GM12878 (cell line): Measurements from ENCODE around the gene SLC36A1. TPM values are rescaled to one million over a fixed set of nuclear protein-coding genes. Genes with fewer than 3 reads are reported as not detected.
A peak's percentile ranks its signal among the peaks of the same experiment; 100 is the strongest.

Source experiments
- ATAC-seq: fragments of 200-7000 bp; cut with Tn5 transposase; 3 replicates; pipeline ENCODE4 v1.9.1; 2020; ENCODE audit warnings: mild to moderate bottlenecking, moderate library complexity
- BruUV-seq: library from RNA; stranded (reverse); fragments of 400-500 nt; replicated peaks from 2 replicates; lab custom pipeline; 2021; lab: Mats Ljungman, UMichigan
- CTCF ChIA-PET: fragments of 300-600 bp; sonication (Branson Sonifier 250); formaldehyde crosslinking; extraction: SDS; loops from one replicate; lab custom pipeline; 2021; ENCODE audit warnings: inconsistent platforms; lab: Yijun Ruan, JAX
- POLR2A ChIA-PET: fragments of 350-600 bp; formaldehyde crosslinking; extraction: SDS; loops from one replicate; lab custom pipeline; 2021; ENCODE audit warnings: inconsistent platforms; lab: Charles Lee
- RAD21 ChIA-PET: fragments of 300-600 bp; sonication (Branson Sonifier 250); formaldehyde crosslinking; loops from one replicate; lab custom pipeline; 2023; ENCODE audit warnings: antibody characterized with exemption; ENCODE audit not compliant: unreplicated experiment; lab: Charles Lee
- SMC1A ChIA-PET: fragments of 300-600 bp; sonication (Branson Sonifier 250); formaldehyde crosslinking; loops from one replicate; lab custom pipeline; 2023; ENCODE audit not compliant: unreplicated experiment, uncharacterized antibody; lab: Charles Lee
- DNase-seq: peaks from one replicate; pipeline ENCODE4 v3.0.0-alpha.2; 2011; ENCODE audit warnings: low read depth, low spot score
- FAIRE-seq: peaks from 3 replicates; lab custom pipeline; 2011; peaks lifted over from hg19 to GRCh38; lab: Jason Lieb, UNC
- H2AFZ ChIP-seq: 2 replicates; pipeline ENCODE4 v1.6.0; 2011; ENCODE audit warnings: low read depth, low read length, control low read depth; ENCODE audit not compliant: control insufficient read depth
- H3K27ac ChIP-seq: 2 replicates; pipeline ENCODE4 v1.5.1; 2011; ENCODE audit warnings: control low read depth; ENCODE audit not compliant: control insufficient read depth, insufficient read depth
- H3K27me3 ChIP-seq, 2 experiments: replicated peaks in 1 of 2; 2 replicates each; pipeline versions ENCODE4 v1.6.0 to v1.6.1; 2011; ENCODE audit warnings: low read length in 1 of 2; ENCODE audit not compliant: control insufficient read depth in 2 of 2, insufficient read depth in 2 of 2
- H3K36me3 ChIP-seq, 2 experiments: 2 replicates each; pipeline ENCODE4 v1.5.1; 2011; ENCODE audit warnings: low read length in 1 of 2; ENCODE audit not compliant: control insufficient read depth in 2 of 2, insufficient read depth in 2 of 2
- H3K4me1 ChIP-seq: 2 replicates; pipeline ENCODE4 v1.6.1; 2011; ENCODE audit warnings: mild to moderate bottlenecking, low read length, moderate library complexity, mixed read lengths; ENCODE audit not compliant: control insufficient read depth, insufficient read depth
- H3K4me2 ChIP-seq: 2 replicates; pipeline ENCODE4 v1.6.0; 2011; ENCODE audit warnings: control low read depth; ENCODE audit not compliant: control insufficient read depth, insufficient read depth
- H3K4me3 ChIP-seq: fragments of 200-600 bp; sonication (generic); 2 replicates; pipeline ENCODE4 v1.5.1; 2016
- H3K79me2 ChIP-seq: 2 replicates; pipeline ENCODE4 v1.6.0; 2011; ENCODE audit warnings: low read length; ENCODE audit not compliant: control insufficient read depth, insufficient read depth
- H3K9ac ChIP-seq: 2 replicates; pipeline ENCODE4 v1.8.0; 2011; ENCODE audit warnings: low read length, control low read depth, mixed read lengths; ENCODE audit not compliant: control insufficient read depth, insufficient read depth
- H3K9me3 ChIP-seq: replicated peaks from 3 replicates; pipeline ENCODE4 v1.5.1; 2011; ENCODE audit warnings: mild to moderate bottlenecking, low read length; ENCODE audit not compliant: control insufficient read depth, insufficient read depth
- H4K20me1 ChIP-seq: 2 replicates; pipeline ENCODE4 v1.6.0; 2011; ENCODE audit not compliant: control insufficient read depth, insufficient read depth
- CEBPB ChIP-seq, 2 experiments: fragments of 150-350 bp in 1 of 2; IDR thresholded peaks; 2 replicates each; pipeline ENCODE4 v1.6.1; 2012 to 2014; ENCODE audit warnings: low read depth in 2 of 2, low read length in 2 of 2, borderline replicate concordance in 1 of 2, inconsistent platforms in 1 of 2
- CTCF ChIP-seq, 3 experiments: IDR thresholded peaks in 2 of 3; conservative IDR thresholded peaks in 1 of 3; 2 replicates each; pipeline ENCODE4 v1.5.1; 2011; ENCODE audit warnings: low read depth in 3 of 3, low read length in 3 of 3, mild to moderate bottlenecking in 3 of 3, control low read depth in 2 of 3, moderate library complexity in 2 of 3, inconsistent platforms in 1 of 3, mixed read lengths in 1 of 3; ENCODE audit not compliant: control insufficient read depth in 2 of 3, insufficient read depth in 1 of 3; ENCODE audit errors: extremely low read depth in 1 of 3
- PAX8 ChIP-seq: fragments of 450-650 bp; IDR thresholded peaks from 2 replicates; pipeline ENCODE4 v1.6.1; 2017; ENCODE audit warnings: mild to moderate bottlenecking, moderate library complexity
- WGBS: methylation state at CpG from one replicate; pipeline ENCODE4 v1.1.6; 2016; ENCODE audit warnings: low lambda C conversion rate; ENCODE audit not compliant: insufficient replicate concordance, insufficient coverage; ENCODE audit errors: missing lambda C conversion rate; 5-methylcytosine and 5-hydroxymethylcytosine counted together
- in situ Hi-C: fragments of 300-500 bp; cut with MboI; formaldehyde crosslinking; loops from 9 replicates; pipeline ENCODE4 v1.14.3; 2018; ENCODE audit warnings: mixed read lengths
- intact Hi-C: fragments of 100-400 bp; cut with micrococcal nuclease; formaldehyde crosslinking; loops from one replicate; pipeline ENCODE4 v1.14.2; 2022; ENCODE audit not compliant: unreplicated experiment
- polyA plus RNA-seq, 11 experiments: library from polyadenylated mRNA; depleted of rRNA in 4 of 11; unstranded in 6 of 11; stranded (reverse) in 5 of 11; fragments of >200 nt; fragmentation: Nextera tagmentation in 4 of 11; fragmentation: Illumina TruSeq in 1 of 11; extraction: Ambion mirVana in 4 of 11; extraction: Trizol in 1 of 11; gene quantifications; 1 replicate in 1 of 11; 2 replicates in 10 of 11; pipeline versions ENCODE4 v1.2.1 to v1.2.3, GENCODE V29; 2011 to 2016; ENCODE audit warnings: inconsistent platforms in 2 of 11, missing spikeins in 2 of 11, low read depth in 1 of 11
- total RNA-seq, 4 experiments: library from RNA; depleted of rRNA in 3 of 4; stranded (reverse); fragments of >200 nt in 3 of 4; fragmentation: Illumina TruSeq in 1 of 4; extraction: Trizol in 1 of 4; gene quantifications; 2 replicates each; pipeline versions ENCODE4 v1.2.1 to v1.2.3, GENCODE V29; 2013 to 2021
- TF ChIP-seq, protein P1 (sequence below): fragments of 450-650 bp; IDR thresholded peaks from 2 replicates; pipeline ENCODE4 v1.6.1; 2017; ENCODE audit warnings: mild to moderate bottlenecking, moderate library complexity
- TF ChIP-seq, protein P2 (sequence below): IDR thresholded peaks from 2 replicates; pipeline ENCODE4 v1.6.1; 2011; ENCODE audit warnings: low read depth, low read length, improper control_type of control experiment, borderline replicate concordance
- TF ChIP-seq, protein P3 (sequence below): IDR thresholded peaks from 2 replicates; pipeline ENCODE4 v1.6.1; 2012; ENCODE audit warnings: low read depth, low read length, improper control_type of control experiment

Gene SLC36A1
- total and polyA plus RNA-seq, 10 of the 15 experiments (the other 5 are each of a cell fraction or from before 2014, with no cell fraction given): 0.50 to 8.2 (median 3.5) TPM

DNA sequence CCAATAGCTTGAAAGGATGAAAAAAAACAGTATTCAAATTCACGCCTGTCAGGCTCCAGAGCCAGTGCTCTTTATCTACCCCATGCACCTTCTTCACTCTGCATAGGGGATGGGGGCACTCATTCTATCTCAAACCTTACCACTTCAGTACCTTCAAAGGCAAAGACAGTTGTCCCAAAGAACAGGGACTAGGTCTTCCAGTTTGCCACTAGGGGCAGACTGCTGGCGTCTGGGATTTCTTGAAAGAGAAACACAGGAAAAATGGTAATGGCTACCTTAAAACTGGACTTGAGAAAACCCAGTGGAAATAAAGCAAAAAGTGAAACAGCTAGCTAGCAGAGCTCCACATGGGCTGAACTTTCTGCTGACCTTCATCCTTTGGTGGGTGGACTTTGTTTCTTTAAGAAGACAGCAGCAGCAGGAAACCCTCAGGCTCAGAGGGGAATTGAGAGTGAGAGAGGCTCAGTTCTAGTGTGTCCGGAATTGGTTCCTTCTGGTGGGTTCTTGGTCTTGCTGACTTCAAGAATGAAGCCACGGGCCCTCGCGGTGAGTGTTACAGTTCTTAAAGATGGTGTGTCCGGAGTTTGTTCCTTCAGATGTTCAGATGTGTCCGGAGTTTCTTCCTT is 41.0 kb upstream of the SLC36A1 start:
- Histone ChIP-seq H3K9me3 (no peaks in the 10 kb centered on the region), H4K20me1 (no peaks in the 10 kb centered on the region), H3K27ac (no peak overlapping the region), H3K4me3 (no peak overlapping the region), H3K79me2 (no peaks in the 10 kb centered on the region), H3K36me3 (no peaks in the 10 kb centered on the region), H3K9ac (no peak overlapping the region), H2AFZ (no peak overlapping the region), H3K4me2 (no peak overlapping the region), H3K27me3 (no peaks in the 10 kb centered on the region; a peak in 1 of 4 replicates), H3K4me1 (no peaks in the 10 kb centered on the region)
- TF ChIP-seq CEBPB (IDR thresholded peaks at IDR 0.05; ENCODE audit: borderline replicate concordance in 1 of 2, low read depth in 2 of 2, low read length in 2 of 2): no peak
- TF ChIP-seq, protein P1, sequence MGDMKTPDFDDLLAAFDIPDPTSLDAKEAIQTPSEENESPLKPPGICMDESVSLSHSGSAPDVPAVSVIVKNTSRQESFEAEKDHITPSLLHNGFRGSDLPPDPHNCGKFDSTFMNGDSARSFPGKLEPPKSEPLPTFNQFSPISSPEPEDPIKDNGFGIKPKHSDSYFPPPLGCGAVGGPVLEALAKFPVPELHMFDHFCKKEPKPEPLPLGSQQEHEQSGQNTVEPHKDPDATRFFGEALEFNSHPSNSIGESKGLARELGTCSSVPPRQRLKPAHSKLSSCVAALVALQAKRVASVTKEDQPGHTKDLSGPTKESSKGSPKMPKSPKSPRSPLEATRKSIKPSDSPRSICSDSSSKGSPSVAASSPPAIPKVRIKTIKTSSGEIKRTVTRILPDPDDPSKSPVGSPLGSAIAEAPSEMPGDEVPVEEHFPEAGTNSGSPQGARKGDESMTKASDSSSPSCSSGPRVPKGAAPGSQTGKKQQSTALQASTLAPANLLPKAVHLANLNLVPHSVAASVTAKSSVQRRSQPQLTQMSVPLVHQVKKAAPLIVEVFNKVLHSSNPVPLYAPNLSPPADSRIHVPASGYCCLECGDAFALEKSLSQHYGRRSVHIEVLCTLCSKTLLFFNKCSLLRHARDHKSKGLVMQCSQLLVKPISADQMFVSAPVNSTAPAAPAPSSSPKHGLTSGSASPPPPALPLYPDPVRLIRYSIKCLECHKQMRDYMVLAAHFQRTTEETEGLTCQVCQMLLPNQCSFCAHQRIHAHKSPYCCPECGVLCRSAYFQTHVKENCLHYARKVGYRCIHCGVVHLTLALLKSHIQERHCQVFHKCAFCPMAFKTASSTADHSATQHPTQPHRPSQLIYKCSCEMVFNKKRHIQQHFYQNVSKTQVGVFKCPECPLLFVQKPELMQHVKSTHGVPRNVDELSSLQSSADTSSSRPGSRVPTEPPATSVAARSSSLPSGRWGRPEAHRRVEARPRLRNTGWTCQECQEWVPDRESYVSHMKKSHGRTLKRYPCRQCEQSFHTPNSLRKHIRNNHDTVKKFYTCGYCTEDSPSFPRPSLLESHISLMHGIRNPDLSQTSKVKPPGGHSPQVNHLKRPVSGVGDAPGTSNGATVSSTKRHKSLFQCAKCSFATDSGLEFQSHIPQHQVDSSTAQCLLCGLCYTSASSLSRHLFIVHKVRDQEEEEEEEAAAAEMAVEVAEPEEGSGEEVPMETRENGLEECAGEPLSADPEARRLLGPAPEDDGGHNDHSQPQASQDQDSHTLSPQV: no peak
- TF ChIP-seq CTCF (IDR thresholded peaks at IDR 0.05 in 2 of 3, conservative IDR thresholded peaks at IDR 0.05 in 1 of 3; ENCODE audit: control insufficient read depth in 2 of 3, extremely low read depth in 1 of 3, insufficient read depth in 1 of 3, low read depth in 3 of 3, low read length in 3 of 3): peak; percentile 24 to 60 (median 46)
- TF ChIP-seq, protein P2, sequence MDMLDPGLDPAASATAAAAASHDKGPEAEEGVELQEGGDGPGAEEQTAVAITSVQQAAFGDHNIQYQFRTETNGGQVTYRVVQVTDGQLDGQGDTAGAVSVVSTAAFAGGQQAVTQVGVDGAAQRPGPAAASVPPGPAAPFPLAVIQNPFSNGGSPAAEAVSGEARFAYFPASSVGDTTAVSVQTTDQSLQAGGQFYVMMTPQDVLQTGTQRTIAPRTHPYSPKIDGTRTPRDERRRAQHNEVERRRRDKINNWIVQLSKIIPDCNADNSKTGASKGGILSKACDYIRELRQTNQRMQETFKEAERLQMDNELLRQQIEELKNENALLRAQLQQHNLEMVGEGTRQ: no peak
- TF ChIP-seq, protein P3, sequence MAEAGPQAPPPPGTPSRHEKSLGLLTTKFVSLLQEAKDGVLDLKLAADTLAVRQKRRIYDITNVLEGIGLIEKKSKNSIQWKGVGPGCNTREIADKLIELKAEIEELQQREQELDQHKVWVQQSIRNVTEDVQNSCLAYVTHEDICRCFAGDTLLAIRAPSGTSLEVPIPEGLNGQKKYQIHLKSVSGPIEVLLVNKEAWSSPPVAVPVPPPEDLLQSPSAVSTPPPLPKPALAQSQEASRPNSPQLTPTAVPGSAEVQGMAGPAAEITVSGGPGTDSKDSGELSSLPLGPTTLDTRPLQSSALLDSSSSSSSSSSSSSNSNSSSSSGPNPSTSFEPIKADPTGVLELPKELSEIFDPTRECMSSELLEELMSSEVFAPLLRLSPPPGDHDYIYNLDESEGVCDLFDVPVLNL: no peak
- TF ChIP-seq PAX8: no peak
- FAIRE-seq (no peak), DNase-seq (no peak), ATAC-seq (peak; percentile 60)
- intact Hi-C loops: no loop called here
- ChIA-PET RAD21 (no interaction called here), CTCF (interaction anchor here (0.6 to 1.5 kb wide), 2 partner anchors 246 to 1296 kb away, joined by 3 to 4 read pairs; no protein-coding TSS in a partner anchor), POLR2A (no interaction called here), SMC1A (no interaction called here)
- BruUV-seq: no TSS peak
- in situ Hi-C loops: no loop called here
- 17% methylated on average over 8 of the region's 8 CpGs for WGBS
